Measurements from ENCODE around the gene FRRS1. TPM values are rescaled to one million over a fixed set of nuclear protein-coding genes. Genes with fewer than 3 reads are reported as not detected.

FRRS1 gene
- polyA plus RNA-seq, 3 donors, result 0.61 to 2.1 (median 2.1) TPM

DNA sequence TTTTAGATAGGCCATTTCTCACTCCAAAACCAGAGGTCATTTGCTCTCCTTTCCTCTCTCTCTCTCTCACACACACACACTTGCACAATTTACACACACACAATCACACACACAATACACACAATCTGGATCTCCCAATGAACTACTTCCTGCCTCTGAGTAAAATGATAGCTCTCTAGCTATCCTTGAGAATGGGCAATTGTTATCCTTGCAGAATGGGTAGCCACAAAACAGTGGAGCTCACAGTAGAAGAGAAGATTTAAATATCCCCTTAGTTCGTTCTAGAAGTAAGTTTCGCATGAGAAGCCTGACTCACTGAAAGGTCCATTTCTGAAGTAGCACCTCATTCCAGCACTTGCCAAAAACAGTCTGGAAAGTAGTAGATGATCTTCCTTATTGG lies 102.9 kb downstream of the FRRS1 start:
- intact Hi-C loops (cut with micrococcal nuclease), result no loop called here
- Histone ChIP-seq H3K27ac (ENCODE audit: low read depth in 1 of 2, low read length in 2 of 2) (no peak overlapping the region), H3K4me1 (ENCODE audit: control insufficient read depth in 1 of 2, insufficient read depth in 2 of 2, low read length in 2 of 2) (no peaks in the 10 kb centered on the region), H3K79me2 (ENCODE audit: insufficient read depth, low read length) (no peaks in the 10 kb centered on the region), H3K4me2 (replicated peaks; ENCODE audit: extremely low read depth, low read length, poor library complexity, severe bottlenecking) (no peak overlapping the region), H3K9me3 (replicated peaks in 1 of 2; ENCODE audit: control insufficient read depth in 1 of 2, insufficient read depth in 1 of 2, low read length in 2 of 2) (no peaks in the 10 kb centered on the region), H3K4me3 (replicated peaks in 1 of 3; ENCODE audit: low read depth in 2 of 3, low read length in 3 of 3) (no peak overlapping the region), H3K9ac (ENCODE audit: insufficient read depth, low read length, poor library complexity, severe bottlenecking) (no peak overlapping the region), H3K36me3 (replicated peaks in 1 of 2; ENCODE audit: control insufficient read depth in 1 of 2, insufficient read depth in 2 of 2, low read length in 2 of 2) (no peaks in the 10 kb centered on the region), H2AFZ (ENCODE audit: insufficient read depth, low read depth, low read length, poor library complexity, severe bottlenecking) (no peak overlapping the region), H4K20me1 (ENCODE audit: insufficient read depth, low read length) (no peaks in the 10 kb centered on the region), H3K27me3 (ENCODE audit: control insufficient read depth in 2 of 2, insufficient read depth in 2 of 2, low read length in 2 of 2) (no peaks in the 10 kb centered on the region)
- Mint-ChIP-seq H3K9me3 (peaks cover 0 to 2% (median 0%) of the 10 kb centered on the region in 7 donors), H3K4me1 (peaks cover 2% of the 10 kb centered on the region), H3K4me3 (no peak overlapping the region), H3K27ac (no peak overlapping the region), H3K27me3 (ENCODE audit: low read depth in 3 of 3) (no peaks in the 10 kb centered on the region), H3K36me3 (no peaks in the 10 kb centered on the region)
- no peak for DNase-seq
- TF ChIP-seq, protein P1, sequence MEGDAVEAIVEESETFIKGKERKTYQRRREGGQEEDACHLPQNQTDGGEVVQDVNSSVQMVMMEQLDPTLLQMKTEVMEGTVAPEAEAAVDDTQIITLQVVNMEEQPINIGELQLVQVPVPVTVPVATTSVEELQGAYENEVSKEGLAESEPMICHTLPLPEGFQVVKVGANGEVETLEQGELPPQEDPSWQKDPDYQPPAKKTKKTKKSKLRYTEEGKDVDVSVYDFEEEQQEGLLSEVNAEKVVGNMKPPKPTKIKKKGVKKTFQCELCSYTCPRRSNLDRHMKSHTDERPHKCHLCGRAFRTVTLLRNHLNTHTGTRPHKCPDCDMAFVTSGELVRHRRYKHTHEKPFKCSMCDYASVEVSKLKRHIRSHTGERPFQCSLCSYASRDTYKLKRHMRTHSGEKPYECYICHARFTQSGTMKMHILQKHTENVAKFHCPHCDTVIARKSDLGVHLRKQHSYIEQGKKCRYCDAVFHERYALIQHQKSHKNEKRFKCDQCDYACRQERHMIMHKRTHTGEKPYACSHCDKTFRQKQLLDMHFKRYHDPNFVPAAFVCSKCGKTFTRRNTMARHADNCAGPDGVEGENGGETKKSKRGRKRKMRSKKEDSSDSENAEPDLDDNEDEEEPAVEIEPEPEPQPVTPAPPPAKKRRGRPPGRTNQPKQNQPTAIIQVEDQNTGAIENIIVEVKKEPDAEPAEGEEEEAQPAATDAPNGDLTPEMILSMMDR (IDR thresholded peaks at IDR 0.05), result no peak
- WGBS (ENCODE audit: insufficient coverage), result no CpG with 5 or more reads among the region's 2 CpGs

DNA sequence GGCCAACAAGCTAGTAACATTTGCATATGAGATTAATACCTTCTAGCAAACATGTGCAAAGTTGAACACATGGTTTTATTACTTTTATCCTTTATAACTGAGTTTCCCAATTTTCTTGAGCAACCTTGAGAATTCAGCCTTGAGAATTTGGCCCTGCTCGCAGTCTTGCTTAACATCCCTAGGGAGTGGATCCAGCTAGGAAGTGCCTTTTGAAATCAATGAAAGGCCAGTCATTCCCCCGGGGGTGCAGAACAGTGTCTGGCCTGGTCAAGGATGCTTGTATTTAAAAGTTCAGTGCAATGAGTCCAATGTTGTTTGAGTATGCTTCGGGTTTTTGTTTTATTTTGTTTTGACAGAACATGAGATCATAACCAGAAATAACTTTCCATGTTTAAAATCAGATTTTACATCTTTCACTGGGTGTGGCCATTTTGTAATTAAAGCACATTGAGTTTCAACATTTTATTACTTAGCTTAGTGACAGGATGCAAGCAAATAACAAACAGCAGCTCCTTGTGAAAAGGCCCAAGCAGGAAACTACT lies 103.8 kb downstream of the FRRS1 start:
- H3K27ac Mint-ChIP-seq, result no peak overlapping the region
- H3K4me3 ChIP-seq (replicated peaks in 1 of 3; ENCODE audit: low read depth in 2 of 3, low read length in 3 of 3), result no peak overlapping the region

More for the DNA sequence above, 103.8 kb downstream of the FRRS1 start:
- peaks cover 2% of the 10 kb centered on the region for H3K4me1 Mint-ChIP-seq
- H4K20me1 ChIP-seq (ENCODE audit: insufficient read depth, low read length), result no peaks in the 10 kb centered on the region
- intact Hi-C loops (cut with micrococcal nuclease), result no loop called here
- no peaks in the 10 kb centered on the region for H3K27me3 ChIP-seq (ENCODE audit: control insufficient read depth in 2 of 2, insufficient read depth in 2 of 2, low read length in 2 of 2)
- H3K79me2 ChIP-seq (ENCODE audit: insufficient read depth, low read length), result no peaks in the 10 kb centered on the region
- no peaks in the 10 kb centered on the region for H3K4me1 ChIP-seq (ENCODE audit: control insufficient read depth in 1 of 2, insufficient read depth in 2 of 2, low read length in 2 of 2)
- H3K36me3 Mint-ChIP-seq, result no peaks in the 10 kb centered on the region
- TF ChIP-seq, protein P1 (IDR thresholded peaks at IDR 0.05), result no peak
- H3K9ac ChIP-seq (ENCODE audit: insufficient read depth, low read length, poor library complexity, severe bottlenecking), result no peak overlapping the region
- no peaks in the 10 kb centered on the region for H3K36me3 ChIP-seq (replicated peaks in 1 of 2; ENCODE audit: control insufficient read depth in 1 of 2, insufficient read depth in 2 of 2, low read length in 2 of 2)
- no peaks in the 10 kb centered on the region for H3K27me3 Mint-ChIP-seq (ENCODE audit: low read depth in 3 of 3)
- H3K4me2 ChIP-seq (replicated peaks; ENCODE audit: extremely low read depth, low read length, poor library complexity, severe bottlenecking), result no peak overlapping the region
- no peak overlapping the region for H3K4me3 Mint-ChIP-seq
- no peaks in the 10 kb centered on the region for H3K9me3 ChIP-seq (replicated peaks in 1 of 2; ENCODE audit: control insufficient read depth in 1 of 2, insufficient read depth in 1 of 2, low read length in 2 of 2)
- H3K27ac ChIP-seq (ENCODE audit: low read depth in 1 of 2, low read length in 2 of 2), result no peak overlapping the region
- peaks cover 0 to 2% (median 0%) of the 10 kb centered on the region in 7 donors for H3K9me3 Mint-ChIP-seq
- DNase-seq, result no peak
- no peak overlapping the region for H2AFZ ChIP-seq (ENCODE audit: insufficient read depth, low read depth, low read length, poor library complexity, severe bottlenecking)
- 100% methylated on average over 1 of the region's 3 CpGs for WGBS (ENCODE audit: insufficient coverage)
